ENCODE measurements around the gene NEURL3.
"Not testable (repeated sequence)": the region's sequence is repeated elsewhere in the genome, so short reads cannot be mapped to it uniquely, and the experiment has no call there.

NEURL3 gene

GRCh38 chr2:96508521-96509113, 3.5 kb upstream of the NEURL3 start:
- DNase-seq (ENCODE audit: low read depth in 4 of 4, low spot score in 1 of 4) = no peak

GRCh38 chr2:96507957-96508520, 2.9 kb upstream of the NEURL3 start:
- peak; percentile 82 to 85 (median 85) for DNase-seq (ENCODE audit: low read depth in 4 of 4, low spot score in 1 of 4)

- no peak for DNase-seq (ENCODE audit: low read depth in 4 of 4, low spot score in 1 of 4)
These were observed 1.7 kb upstream of the NEURL3 start for GRCh38 chr2:96506907-96507240.

- DNase-seq (ENCODE audit: low read depth in 4 of 4, low spot score in 1 of 4) = no peak
These were observed 1.1 kb upstream of the NEURL3 start for GRCh38 chr2:96506016-96506906.

GRCh38 chr2:96503637-96504243, 1.4 kb downstream of the NEURL3 start:
- no peak for DNase-seq (ENCODE audit: low read depth in 4 of 4, low spot score in 1 of 4)

- no peak for DNase-seq (ENCODE audit: low read depth in 4 of 4, low spot score in 1 of 4)
These were observed 2.1 kb downstream of the NEURL3 start for GRCh38 chr2:96502891-96503636.

- DNase-seq (ENCODE audit: low read depth in 4 of 4, low spot score in 1 of 4) = no peak
These were observed 3.0 kb downstream of the NEURL3 start for GRCh38 chr2:96501886-96502810.

GRCh38 chr2:96501471-96501874, 3.7 kb downstream of the NEURL3 start:
- DNase-seq (ENCODE audit: low read depth in 4 of 4, low spot score in 1 of 4) = no peak

GRCh38 chr2:96500385-96501066, 4.6 kb downstream of the NEURL3 start:
- DNase-seq (ENCODE audit: low read depth in 4 of 4, low spot score in 1 of 4) = no peak

GRCh38 chr2:96499061-96499960, 5.8 kb downstream of the NEURL3 start:
- DNase-seq (ENCODE audit: low read depth in 4 of 4, low spot score in 1 of 4) = no peak

GRCh38 chr2:96498611-96499010, 6.5 kb downstream of the NEURL3 start:
- DNase-seq (ENCODE audit: low read depth in 4 of 4, low spot score in 1 of 4) = not testable (repeated sequence)

GRCh38 chr2:96498021-96498431, 7.1 kb downstream of the NEURL3 start:
- no peak for DNase-seq (ENCODE audit: low read depth in 4 of 4, low spot score in 1 of 4)

- no peak for DNase-seq (ENCODE audit: low read depth in 4 of 4, low spot score in 1 of 4)
These were observed 9.1 kb downstream of the NEURL3 start for GRCh38 chr2:96495982-96496629.

- no peak for DNase-seq (ENCODE audit: low read depth in 4 of 4, low spot score in 1 of 4)
These were observed 11.0 kb downstream of the NEURL3 start for GRCh38 chr2:96494188-96494587.

- DNase-seq (ENCODE audit: low read depth in 4 of 4, low spot score in 1 of 4) = no peak
These were observed 12.1 kb downstream of the NEURL3 start for GRCh38 chr2:96493072-96493471.

GRCh38 chr2:96491860-96492497, 13.2 kb downstream of the NEURL3 start:
- no peak for DNase-seq (ENCODE audit: low read depth in 4 of 4, low spot score in 1 of 4)

GRCh38 chr2:96489663-96490062, 15.5 kb downstream of the NEURL3 start:
- DNase-seq (ENCODE audit: low read depth in 4 of 4, low spot score in 1 of 4) = no peak

GRCh38 chr2:96489261-96489660, 15.9 kb downstream of the NEURL3 start:
- no peak for DNase-seq (ENCODE audit: low read depth in 4 of 4, low spot score in 1 of 4)
